ENCODE measurements around the gene NONO.

The NONO gene, protein sequence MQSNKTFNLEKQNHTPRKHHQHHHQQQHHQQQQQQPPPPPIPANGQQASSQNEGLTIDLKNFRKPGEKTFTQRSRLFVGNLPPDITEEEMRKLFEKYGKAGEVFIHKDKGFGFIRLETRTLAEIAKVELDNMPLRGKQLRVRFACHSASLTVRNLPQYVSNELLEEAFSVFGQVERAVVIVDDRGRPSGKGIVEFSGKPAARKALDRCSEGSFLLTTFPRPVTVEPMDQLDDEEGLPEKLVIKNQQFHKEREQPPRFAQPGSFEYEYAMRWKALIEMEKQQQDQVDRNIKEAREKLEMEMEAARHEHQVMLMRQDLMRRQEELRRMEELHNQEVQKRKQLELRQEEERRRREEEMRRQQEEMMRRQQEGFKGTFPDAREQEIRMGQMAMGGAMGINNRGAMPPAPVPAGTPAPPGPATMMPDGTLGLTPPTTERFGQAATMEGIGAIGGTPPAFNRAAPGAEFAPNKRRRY

DNA sequence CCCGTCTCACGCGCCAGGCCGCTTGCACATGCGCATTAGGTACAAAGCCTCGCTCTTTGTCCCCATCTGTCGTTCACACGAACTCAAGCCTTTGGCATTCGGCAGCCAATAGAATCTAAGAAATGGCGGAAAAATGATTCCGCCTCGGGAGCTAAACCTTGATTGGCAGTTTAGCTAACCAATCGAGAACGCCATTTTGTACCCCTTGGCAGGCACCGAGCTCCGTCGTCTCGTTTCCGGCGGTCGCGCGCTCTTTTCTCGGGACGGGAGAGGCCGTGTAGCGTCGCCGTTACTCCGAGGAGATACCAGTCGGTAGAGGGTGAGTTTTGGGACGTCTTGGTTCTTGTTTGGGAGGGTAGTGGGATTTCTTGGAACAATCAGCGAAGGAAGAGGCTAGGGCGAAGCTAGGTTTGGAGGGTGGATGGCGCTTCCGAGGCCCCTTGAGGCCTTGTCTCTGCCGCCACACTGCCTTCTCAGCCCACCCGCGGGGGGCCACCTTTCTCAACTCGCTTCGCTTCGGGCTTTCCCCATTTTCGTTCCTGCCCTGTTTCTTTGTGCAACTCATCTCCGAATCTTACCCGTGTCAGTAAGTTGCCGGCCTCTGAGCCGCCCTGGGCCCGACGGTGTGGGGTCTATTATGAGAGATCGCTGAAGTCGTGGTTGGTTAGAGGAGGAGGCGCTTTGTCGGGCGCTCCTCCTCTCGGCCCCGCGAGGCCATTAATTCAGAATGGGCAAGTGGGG lies at the start of gene NONO:
Gene NONO (plus strand): TSS at position 233 of the 741 bp plus-strand sequence. CDS start 7,003 bp downstream, outside the sequence.
- ATAC-seq (ENCODE audit: low read depth) (peak; percentile 83), DNase-seq (ENCODE audit: low spot score in 2 of 2) (peak; percentile 67 to 83)
- Mint-ChIP-seq H3K9me3 (no peaks in the 10 kb centered on the region), H3K27me3 (peaks cover 2% of the 10 kb centered on the region), H3K4me1 (peaks cover 7% of the 10 kb centered on the region), H3K27ac (peak within 1 kb of the TSS; percentile 99), H3K4me3 (peak within 1 kb of the TSS; percentile 95), H3K36me3 (no peaks in the 10 kb centered on the region)

DNA sequence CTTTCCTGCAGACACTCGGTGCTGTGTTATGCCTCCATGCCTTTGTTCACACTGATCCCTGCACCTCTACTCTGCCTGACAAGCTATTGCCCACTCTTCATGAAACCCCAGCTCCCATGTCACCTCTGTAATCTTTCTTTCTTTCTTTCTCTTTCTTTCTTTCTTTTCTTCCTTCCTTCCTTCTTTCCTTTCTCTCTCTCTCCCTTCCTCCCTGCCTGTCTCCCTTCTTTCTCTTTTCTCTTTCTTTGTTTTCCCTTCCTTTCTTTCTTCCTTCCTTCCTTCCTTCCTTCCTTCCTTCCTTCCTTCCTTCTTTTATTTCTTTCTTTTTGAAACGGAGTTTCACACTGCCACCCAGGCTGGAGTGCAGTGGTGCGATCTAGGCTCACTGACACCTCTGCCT lies 48.0 kb upstream of the NONO start:
- Mint-ChIP-seq H3K9me3 (no peaks in the 10 kb centered on the region), H3K4me3 (no peak overlapping the region), H3K36me3 (peaks cover 8% of the 10 kb centered on the region), H3K27me3 (no peaks in the 10 kb centered on the region), H3K4me1 (peaks cover 7% of the 10 kb centered on the region), H3K27ac (peak overlapping the region; percentile 88)
- ATAC-seq (ENCODE audit: low read depth) (no peak), DNase-seq (ENCODE audit: low spot score in 2 of 2) (no peak)

DNA sequence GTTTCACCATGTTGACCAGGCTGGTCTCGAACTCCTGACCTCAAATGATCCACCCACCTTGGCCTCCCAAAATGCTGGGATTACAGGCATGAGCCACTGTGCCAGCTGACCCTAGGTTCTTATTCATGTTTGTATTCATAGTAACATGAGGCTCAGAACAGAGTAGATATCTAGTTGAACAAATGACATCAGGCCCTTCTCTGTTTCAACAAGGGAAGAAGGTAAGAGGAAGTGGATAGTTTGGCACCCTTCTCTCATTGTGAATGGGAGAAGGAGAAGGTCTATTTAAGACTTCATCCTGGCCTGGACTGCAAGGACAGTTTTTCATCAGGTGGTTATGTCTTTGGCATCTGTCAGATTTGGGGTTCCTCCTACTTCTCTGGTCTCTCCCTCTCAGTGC lies 46.6 kb upstream of the NONO start:
- DNase-seq (ENCODE audit: low spot score in 2 of 2) (no peak), ATAC-seq (ENCODE audit: low read depth) (no peak)
- no peaks in the 10 kb centered on the region for H3K9me3 Mint-ChIP-seq
- peaks cover 4% of the 10 kb centered on the region for H3K4me1 Mint-ChIP-seq
- H3K4me3 Mint-ChIP-seq = no peak overlapping the region
- H3K27me3 Mint-ChIP-seq = no peaks in the 10 kb centered on the region
- peaks cover 12% of the 10 kb centered on the region for H3K36me3 Mint-ChIP-seq
- H3K27ac Mint-ChIP-seq = no peak overlapping the region

DNA sequence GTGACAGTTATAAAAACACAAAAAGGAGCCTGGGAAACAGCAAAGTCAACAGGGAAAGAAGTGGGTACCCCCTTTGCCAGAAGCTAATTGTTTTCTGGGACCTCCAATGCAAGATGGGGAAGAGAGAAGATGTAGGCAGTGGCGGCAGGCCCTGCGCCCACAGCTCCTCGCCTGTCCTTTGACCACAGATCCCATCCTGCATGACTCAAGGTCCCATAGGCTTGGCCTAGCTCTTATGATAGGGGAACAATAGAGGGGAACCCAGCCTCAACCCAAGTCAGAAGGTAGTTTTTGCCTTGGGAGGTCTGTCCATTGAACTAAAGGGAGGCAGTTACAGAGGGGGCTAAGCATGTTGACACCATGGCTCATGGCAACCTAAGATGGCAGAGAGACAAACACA lies 43.7 kb upstream of the NONO start:
- peaks cover 15% of the 10 kb centered on the region for H3K36me3 Mint-ChIP-seq
- peaks cover 4% of the 10 kb centered on the region for H3K4me1 Mint-ChIP-seq

DNA sequence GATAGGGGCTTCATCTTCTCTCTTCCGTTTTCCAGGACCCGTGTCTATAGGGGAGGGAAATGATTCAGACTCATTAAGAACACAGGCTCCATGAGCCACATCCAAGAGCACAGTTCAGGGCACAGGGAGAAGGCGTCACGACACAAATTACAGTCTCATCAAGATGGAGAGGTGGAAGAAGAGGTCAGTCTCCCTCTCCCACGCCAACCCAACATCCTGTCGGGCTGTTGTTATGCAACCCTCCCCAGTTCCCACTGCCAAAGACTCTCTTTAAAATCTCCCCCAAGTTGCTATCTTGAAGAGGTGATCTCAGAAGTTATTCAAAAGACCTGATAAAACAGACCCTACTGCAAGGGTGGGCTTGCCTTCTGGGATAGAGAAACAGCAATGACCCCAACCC lies 42.1 kb upstream of the NONO start:
- Mint-ChIP-seq H3K27ac (no peak overlapping the region), H3K36me3 (peaks cover 20% of the 10 kb centered on the region), H3K27me3 (no peaks in the 10 kb centered on the region), H3K9me3 (no peaks in the 10 kb centered on the region), H3K4me3 (no peak overlapping the region), H3K4me1 (no peaks in the 10 kb centered on the region)
- ATAC-seq (ENCODE audit: low read depth) (no peak), DNase-seq (ENCODE audit: low spot score in 2 of 2) (no peak)

More for the DNA sequence above, 43.7 kb upstream of the NONO start:
- Mint-ChIP-seq H3K27ac (no peak overlapping the region), H3K27me3 (no peaks in the 10 kb centered on the region), H3K4me3 (no peak overlapping the region), H3K9me3 (no peaks in the 10 kb centered on the region)
- ATAC-seq (ENCODE audit: low read depth) (no peak), DNase-seq (ENCODE audit: low spot score in 2 of 2) (no peak)

DNA sequence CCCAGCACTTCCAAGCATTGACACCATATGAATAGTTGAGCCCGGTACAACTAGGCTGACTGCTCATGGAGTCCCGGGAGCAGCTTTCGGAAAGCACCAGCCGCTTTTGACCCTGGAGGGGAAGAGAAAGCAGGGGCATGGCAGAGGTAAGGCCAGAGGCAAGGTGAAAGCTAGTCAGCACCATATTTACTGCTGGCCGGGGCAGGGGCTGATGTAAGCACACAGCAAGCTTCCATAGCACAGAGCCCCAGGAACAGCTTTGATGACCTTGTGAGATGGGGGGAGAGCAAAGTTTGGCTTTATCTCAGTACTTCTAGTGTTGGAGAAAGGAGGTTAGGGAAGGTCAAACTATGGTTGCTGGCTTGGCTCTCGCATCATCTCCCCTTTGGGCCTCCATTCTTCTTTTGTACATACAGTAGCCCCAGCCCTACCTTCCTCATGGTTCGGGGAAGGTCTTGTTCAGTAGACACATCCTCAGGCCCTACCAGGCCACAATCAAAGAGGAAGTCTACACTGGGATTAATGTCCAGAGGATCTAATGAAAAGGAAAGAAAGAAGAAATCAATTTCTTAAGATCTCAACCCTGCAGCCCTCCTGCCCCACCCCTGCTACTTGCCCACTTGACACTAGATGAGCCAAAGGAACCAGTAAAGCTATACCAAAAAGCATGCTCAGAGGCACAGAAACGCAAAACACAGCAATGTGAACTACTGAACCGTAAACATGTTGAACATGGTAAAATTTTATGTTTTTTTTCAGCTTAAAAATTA lies 38.9 kb upstream of the NONO start:
- ATAC-seq (ENCODE audit: low read depth) (no peak), DNase-seq (ENCODE audit: low spot score in 2 of 2) (no peak)
- H3K36me3 Mint-ChIP-seq = peaks cover 32% of the 10 kb centered on the region
- no peak overlapping the region for H3K4me3 Mint-ChIP-seq
- H3K4me1 Mint-ChIP-seq = no peaks in the 10 kb centered on the region
- no peaks in the 10 kb centered on the region for H3K9me3 Mint-ChIP-seq
- H3K27ac Mint-ChIP-seq = no peak overlapping the region
- H3K27me3 Mint-ChIP-seq = no peaks in the 10 kb centered on the region

DNA sequence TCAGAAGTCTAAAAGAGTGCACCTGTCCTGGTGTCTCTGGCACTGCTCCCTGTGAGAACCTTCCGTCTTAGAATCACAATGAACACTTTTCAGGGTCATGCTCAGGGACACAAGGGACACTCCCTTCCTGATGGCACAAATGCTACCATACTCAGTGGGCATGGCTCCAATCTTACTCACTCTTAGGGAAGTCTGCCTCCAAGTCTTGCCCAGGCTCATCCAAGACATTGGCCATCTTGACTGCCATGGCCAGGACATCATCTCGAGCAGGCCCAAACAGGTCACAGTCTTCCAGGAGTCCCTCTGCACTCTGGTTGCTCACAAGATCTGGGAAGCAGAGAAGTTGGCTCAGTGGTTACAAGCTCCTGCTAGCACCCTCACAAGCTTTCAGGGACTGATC lies 38.3 kb upstream of the NONO start:
- Mint-ChIP-seq H3K36me3 (peaks cover 27% of the 10 kb centered on the region), H3K9me3 (no peaks in the 10 kb centered on the region), H3K4me1 (no peaks in the 10 kb centered on the region), H3K27ac (no peak overlapping the region), H3K27me3 (no peaks in the 10 kb centered on the region), H3K4me3 (no peak overlapping the region)
- ATAC-seq (ENCODE audit: low read depth) (no peak), DNase-seq (ENCODE audit: low spot score in 2 of 2) (no peak)

DNA sequence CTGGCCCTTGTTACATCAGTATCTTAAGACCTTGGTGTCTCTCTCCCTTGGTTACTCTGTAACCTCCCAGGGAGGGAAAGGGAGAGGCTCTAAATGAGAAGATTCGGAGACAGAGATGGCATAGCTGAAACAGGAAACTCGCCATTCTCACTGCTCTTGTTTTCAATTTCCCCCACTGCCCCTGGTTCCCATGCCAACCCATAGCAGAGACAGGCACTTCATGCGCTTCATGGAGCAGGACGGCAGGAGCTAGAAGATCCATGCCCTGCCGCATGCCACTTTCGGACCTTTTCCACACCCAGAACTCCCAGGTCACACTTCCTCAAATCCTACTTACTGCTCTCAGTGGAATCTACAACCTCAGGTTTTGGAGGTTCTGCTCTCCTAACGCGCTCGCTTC lies 32.6 kb upstream of the NONO start:
- Mint-ChIP-seq H3K4me1 (peaks cover 14% of the 10 kb centered on the region), H3K4me3 (no peak overlapping the region), H3K27me3 (no peaks in the 10 kb centered on the region), H3K9me3 (no peaks in the 10 kb centered on the region), H3K27ac (no peak overlapping the region), H3K36me3 (peaks cover 15% of the 10 kb centered on the region)
- ATAC-seq (ENCODE audit: low read depth) = no peak
- DNase-seq (ENCODE audit: low spot score in 2 of 2) = no peak

DNA sequence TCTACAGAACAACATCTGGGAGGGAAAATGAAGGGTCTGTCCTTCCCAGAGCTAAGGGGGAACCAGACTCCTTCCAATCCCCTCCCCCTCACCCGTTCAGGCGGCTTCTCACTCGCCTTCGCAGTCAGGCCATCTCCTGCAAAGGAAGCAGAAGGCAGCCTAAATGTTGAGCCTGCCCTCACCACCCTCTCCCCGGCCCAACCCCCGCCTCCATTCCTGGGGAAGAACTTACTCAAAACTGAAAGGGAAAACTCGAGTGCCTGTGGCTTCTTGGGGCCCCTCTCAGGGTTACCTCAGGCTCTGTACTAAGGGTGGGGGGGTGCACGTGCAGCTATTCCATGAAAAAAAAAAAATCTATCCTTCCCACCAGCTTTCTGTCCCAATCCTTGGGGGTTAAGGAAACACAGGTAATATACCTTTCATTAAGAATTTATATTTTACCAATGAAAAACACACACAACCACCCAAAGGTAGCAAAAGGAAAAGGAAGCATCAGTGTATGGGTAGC lies 31.9 kb upstream of the NONO start:
- no peak overlapping the region for H3K4me3 Mint-ChIP-seq
- peaks cover 15% of the 10 kb centered on the region for H3K4me1 Mint-ChIP-seq
- no peaks in the 10 kb centered on the region for H3K27me3 Mint-ChIP-seq
- no peak for ATAC-seq (ENCODE audit: low read depth)
- H3K27ac Mint-ChIP-seq = no peak overlapping the region
- DNase-seq (ENCODE audit: low spot score in 2 of 2) = no peak
- H3K36me3 Mint-ChIP-seq = peaks cover 13% of the 10 kb centered on the region
- H3K9me3 Mint-ChIP-seq = no peaks in the 10 kb centered on the region

DNA sequence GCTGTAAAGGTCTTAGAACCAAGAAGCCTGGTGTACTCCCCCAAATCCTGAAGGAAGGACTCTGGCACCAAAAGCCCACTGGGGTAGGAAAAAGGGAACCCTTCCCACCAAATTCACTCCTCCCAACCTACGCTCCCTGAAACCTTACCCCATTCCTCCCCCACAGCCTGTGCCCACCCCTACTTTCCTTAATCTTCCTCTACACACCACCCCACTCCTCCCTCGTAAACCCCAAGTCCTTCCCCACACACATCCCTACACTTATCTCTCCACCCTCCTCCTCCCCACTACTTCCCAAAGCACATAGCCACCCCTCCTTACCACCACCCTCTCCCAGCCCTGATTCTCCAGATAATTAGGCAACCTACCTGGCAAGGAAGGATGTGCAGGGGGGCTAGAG lies 31.2 kb upstream of the NONO start:
- ATAC-seq (ENCODE audit: low read depth) (no peak), DNase-seq (ENCODE audit: low spot score in 2 of 2) (no peak)
- Mint-ChIP-seq H3K4me1 (peaks cover 15% of the 10 kb centered on the region), H3K36me3 (peaks cover 11% of the 10 kb centered on the region), H3K9me3 (no peaks in the 10 kb centered on the region), H3K27me3 (no peaks in the 10 kb centered on the region), H3K27ac (no peak overlapping the region), H3K4me3 (no peak overlapping the region)

DNA sequence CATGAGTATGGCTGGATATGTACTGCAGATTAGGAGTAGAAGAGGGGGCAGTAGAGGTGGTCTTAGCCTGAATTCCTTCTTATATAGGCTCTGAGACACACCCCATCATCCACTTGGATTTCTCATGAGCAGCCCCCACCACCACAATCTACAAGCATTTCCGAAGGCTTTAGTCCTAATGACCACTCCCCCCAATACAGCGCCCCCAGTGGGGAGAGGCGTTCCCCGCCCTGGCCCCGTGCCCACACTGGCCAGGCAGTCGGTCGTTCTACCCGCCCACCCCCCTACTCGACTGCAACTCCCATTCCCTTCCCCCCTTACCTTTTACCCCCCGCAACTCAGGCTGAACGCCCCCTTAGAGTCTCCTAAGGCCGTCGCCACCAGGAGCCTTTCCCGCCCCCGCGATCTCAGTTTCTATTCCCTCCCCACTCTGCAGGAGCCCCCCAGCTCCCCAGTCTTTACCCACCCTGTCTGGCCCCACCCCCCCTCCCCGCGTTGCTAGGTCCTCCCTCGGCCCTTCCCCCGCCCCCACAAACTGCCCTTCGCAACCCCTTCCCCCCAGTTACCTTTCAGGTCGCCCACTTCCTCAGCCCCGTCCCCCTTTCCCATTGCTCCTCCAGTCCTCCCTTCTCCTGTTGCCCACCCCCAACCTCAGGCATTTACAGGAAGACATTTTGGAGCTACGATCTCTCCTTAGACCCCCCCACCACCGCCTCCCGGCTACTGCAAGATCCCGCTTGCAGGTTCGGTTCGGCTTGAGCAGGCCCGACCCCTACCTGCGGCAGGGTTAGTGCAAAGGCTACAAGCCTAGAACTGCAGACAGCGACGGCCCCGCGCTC lies 30.0 kb upstream of the NONO start:
- Mint-ChIP-seq H3K9me3 (no peaks in the 10 kb centered on the region), H3K27me3 (no peaks in the 10 kb centered on the region), H3K4me1 (peaks cover 15% of the 10 kb centered on the region), H3K27ac (peak overlapping the region; percentile 95), H3K4me3 (peak overlapping the region; percentile 99), H3K36me3 (peaks cover 6% of the 10 kb centered on the region)
- ATAC-seq (ENCODE audit: low read depth) = no peak
- DNase-seq (ENCODE audit: low spot score in 2 of 2) = peak; percentile 3 to 32

DNA sequence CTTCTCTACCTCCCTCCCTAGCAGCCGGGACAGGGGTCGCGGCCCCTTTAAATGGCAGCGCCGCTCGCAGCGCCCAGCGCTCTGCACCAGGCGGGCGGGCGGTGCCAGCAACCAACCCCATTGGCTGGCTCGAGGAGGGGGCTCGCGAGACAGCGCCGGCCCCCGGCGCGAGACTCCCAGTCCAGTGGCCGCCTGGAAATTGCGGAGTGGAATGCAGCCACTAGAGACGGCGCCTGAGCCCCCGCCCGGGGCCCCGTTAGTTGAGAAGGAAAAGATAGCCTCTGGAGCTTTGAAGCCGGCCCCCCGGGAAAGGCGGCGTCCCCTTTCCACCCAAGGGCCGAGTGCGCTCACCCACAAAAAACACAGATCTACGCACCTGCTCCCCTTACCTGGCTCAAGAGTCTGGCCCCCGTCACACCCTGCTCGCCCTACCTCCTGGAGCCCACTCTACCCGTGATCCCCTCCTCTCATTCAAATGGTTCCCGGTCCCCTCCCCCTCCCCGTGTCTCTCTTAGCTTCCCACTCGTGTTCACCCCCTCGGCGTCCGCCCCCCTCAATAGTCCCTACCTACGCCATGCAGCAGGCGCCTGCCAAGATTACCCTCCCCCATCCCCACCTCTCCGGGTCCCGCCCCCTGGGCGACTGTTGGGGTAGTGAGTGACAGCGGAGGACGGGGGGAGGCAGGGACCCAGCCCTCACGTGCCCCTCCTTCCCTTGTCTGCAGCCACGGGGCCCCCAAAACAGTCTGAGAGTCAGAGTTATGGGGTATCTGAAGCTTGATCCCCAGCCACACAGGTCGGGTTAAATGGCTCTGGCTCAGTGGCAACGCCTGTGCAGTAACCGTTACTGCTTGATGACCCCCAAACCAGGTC lies 29.1 kb upstream of the NONO start, which contains the start of gene ZMYM3:
Gene ZMYM3 (minus strand): TSS at position 49 of the 872 bp plus-strand sequence. CDS start 885 bp downstream, outside the sequence.
- peak; percentile 58 to 66 for DNase-seq (ENCODE audit: low spot score in 2 of 2)
- no peaks in the 10 kb centered on the region for H3K9me3 Mint-ChIP-seq
- peak; percentile 85 for ATAC-seq (ENCODE audit: low read depth)
- H3K27me3 Mint-ChIP-seq = no peaks in the 10 kb centered on the region
- peaks cover 3% of the 10 kb centered on the region for H3K36me3 Mint-ChIP-seq
- peak within 1 kb of the TSS; percentile 99 for H3K4me3 Mint-ChIP-seq
- peak within 1 kb of the TSS; percentile 95 for H3K27ac Mint-ChIP-seq
- peaks cover 15% of the 10 kb centered on the region for H3K4me1 Mint-ChIP-seq
